ENCODE results near the gene TMEM52. TPM values are rescaled to one million over a fixed set of nuclear protein-coding genes. Genes with fewer than 3 reads are reported as not detected.

Gene TMEM52
- total and polyA plus RNA-seq, 9 of the 15 experiments (the other 6 are each of a cell fraction or from before 2014, with no cell fraction given), result 0.37 to 22.5 (median 6.8) TPM

GRCh38 chr1:1929102-1929638 lies 10.1 kb upstream of the TMEM52 start:
- no peak for FAIRE-seq

More at GRCh38 chr1:1929102-1929638, 10.1 kb upstream of the TMEM52 start:
- Histone ChIP-seq H3K27me3 (ENCODE audit: control insufficient read depth in 2 of 2, insufficient read depth in 2 of 2, low read length in 2 of 2) (peaks cover 23 to 73% of the 10 kb centered on the region in 2 experiments; a peak in 3 of 5 replicates), H3K9ac (ENCODE audit: insufficient read depth in 1 of 2, low read depth in 2 of 2, low read length in 2 of 2) (no peak overlapping the region), H3K4me1 (replicated peaks in 1 of 2; ENCODE audit: control insufficient read depth in 2 of 2, insufficient read depth in 2 of 2, low read length in 2 of 2) (peaks cover 0 to 53% of the 10 kb centered on the region in 2 experiments; a peak in 1 of 5 replicates), H3K4me3 (no peak overlapping the region), H3K4me2 (ENCODE audit: insufficient read depth, low read length) (no peak overlapping the region), H3K9me3 (replicated peaks; ENCODE audit: control insufficient read depth, insufficient read depth, low read depth, low read length) (0 out of 2 replicates have a peak, but pooled peaks cover 4% of the 10 kb centered on the region), H3K36me3 (ENCODE audit: control insufficient read depth, insufficient read depth, low read length) (no peaks in the 10 kb centered on the region), H2AFZ (ENCODE audit: low read depth, low read length) (no peak overlapping the region), H3K27ac (ENCODE audit: extremely low read depth, low read depth, low read length) (no peak overlapping the region), H3K79me2 (ENCODE audit: control insufficient read depth, insufficient read depth, low read length) (no peaks in the 10 kb centered on the region), H4K20me1 (replicated peaks; ENCODE audit: control insufficient read depth, insufficient read depth, low read length) (peaks cover 8% of the 10 kb centered on the region; the same call in 1 of the 2 replicates), H3K9me1 (ENCODE audit: control insufficient read depth, insufficient read depth, low read length) (no peaks in the 10 kb centered on the region)
- intact Hi-C loops (cut with micrococcal nuclease) (no loop called here), in situ Hi-C loops (cut with MboI) (no loop called here)
- BruUV-seq (replicated peaks), result no TSS peak
- no peak for TF ChIP-seq GATAD2B (IDR thresholded peaks at IDR 0.05; ENCODE audit: borderline replicate concordance)
- no peak for TF ChIP-seq ZFP91 (CRISPR knock-in tag; IDR thresholded peaks at IDR 0.05)
- no peak for TF ChIP-seq MBD2 (IDR thresholded peaks at IDR 0.05; ENCODE audit: borderline replicate concordance, low read depth)
- no peak for TF ChIP-seq ZKSCAN1 (IDR thresholded peaks at IDR 0.05; ENCODE audit: low read depth, low read length)
- TF ChIP-seq GATAD2A (IDR thresholded peaks at IDR 0.05), result no peak
- TF ChIP-seq EZH2 (IDR thresholded peaks at IDR 0.05; ENCODE audit: borderline replicate concordance, low read depth, low read length), result no peak
- no peak for TF ChIP-seq BACH1 (tag; IDR thresholded peaks at IDR 0.05)
- TF ChIP-seq SMAD4 (CRISPR knock-in tag; conservative IDR thresholded peaks at IDR 0.05), result no peak
- TF ChIP-seq RBM22 (IDR thresholded peaks at IDR 0.05; ENCODE audit: low read depth, low read length, poor library complexity, severe bottlenecking), result no peak
- TF ChIP-seq ZBTB9 (CRISPR knock-in tag; IDR thresholded peaks at IDR 0.05), result no peak
- no peak for DNase-seq (ENCODE audit: extremely low read depth in 1 of 4, low spot score in 3 of 4)
- ChIA-PET CTCF (ENCODE audit: low intra/inter-chr PET ratio) (no interaction called here), POLR2A (no interaction called here)
- 16% methylated on average over 8 of the region's 10 CpGs for WGBS (ENCODE audit: insufficient coverage, low coverage, missing lambda C conversion rate)
- ATAC-seq, result no peak

Data from K562 (cell line).